ENCODE data around the gene CORO7. TPM values are rescaled to one million over a fixed set of nuclear protein-coding genes. Genes with fewer than 3 reads are reported as not detected.

The CORO7 gene
- total RNA-seq, 1 donor from 2014 or later = 30.9 TPM

GRCh38 chr16:4420505-4421105 is 4.2 kb upstream of the CORO7 start:
- intact Hi-C loops (cut with DNase I) = no loop called here
- TF ChIP-seq, protein P1, sequence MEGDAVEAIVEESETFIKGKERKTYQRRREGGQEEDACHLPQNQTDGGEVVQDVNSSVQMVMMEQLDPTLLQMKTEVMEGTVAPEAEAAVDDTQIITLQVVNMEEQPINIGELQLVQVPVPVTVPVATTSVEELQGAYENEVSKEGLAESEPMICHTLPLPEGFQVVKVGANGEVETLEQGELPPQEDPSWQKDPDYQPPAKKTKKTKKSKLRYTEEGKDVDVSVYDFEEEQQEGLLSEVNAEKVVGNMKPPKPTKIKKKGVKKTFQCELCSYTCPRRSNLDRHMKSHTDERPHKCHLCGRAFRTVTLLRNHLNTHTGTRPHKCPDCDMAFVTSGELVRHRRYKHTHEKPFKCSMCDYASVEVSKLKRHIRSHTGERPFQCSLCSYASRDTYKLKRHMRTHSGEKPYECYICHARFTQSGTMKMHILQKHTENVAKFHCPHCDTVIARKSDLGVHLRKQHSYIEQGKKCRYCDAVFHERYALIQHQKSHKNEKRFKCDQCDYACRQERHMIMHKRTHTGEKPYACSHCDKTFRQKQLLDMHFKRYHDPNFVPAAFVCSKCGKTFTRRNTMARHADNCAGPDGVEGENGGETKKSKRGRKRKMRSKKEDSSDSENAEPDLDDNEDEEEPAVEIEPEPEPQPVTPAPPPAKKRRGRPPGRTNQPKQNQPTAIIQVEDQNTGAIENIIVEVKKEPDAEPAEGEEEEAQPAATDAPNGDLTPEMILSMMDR (IDR thresholded peaks at IDR 0.05) = no peak
- TF ChIP-seq POLR2A (IDR thresholded peaks at IDR 0.05) = no peak
- no peak for TF ChIP-seq POLR2AphosphoS5 (IDR thresholded peaks at IDR 0.05; ENCODE audit: insufficient read depth in 1 of 2, low read depth in 1 of 2)
- DNase-seq (ENCODE audit: extremely low spot score in 2 of 2) = no peak

GRCh38 chr16:4419402-4419959 is 3.1 kb upstream of the CORO7 start:
- no peak for DNase-seq (ENCODE audit: extremely low spot score in 2 of 2)
- Histone ChIP-seq H3K27me3 (no peaks in the 10 kb centered on the region), H3K4me3 (no peak overlapping the region), H3K9me3 (no peaks in the 10 kb centered on the region), H3K36me3 (no peaks in the 10 kb centered on the region), H3K27ac (no peak overlapping the region), H3K4me1 (peaks cover 16% of the 10 kb centered on the region)
- TF ChIP-seq, protein P1 (IDR thresholded peaks at IDR 0.05) = no peak
- TF ChIP-seq POLR2A (IDR thresholded peaks at IDR 0.05) (no peak), POLR2AphosphoS5 (IDR thresholded peaks at IDR 0.05; ENCODE audit: insufficient read depth in 1 of 2, low read depth in 1 of 2) (no peak)
- intact Hi-C loops (cut with DNase I) = no loop called here

More at GRCh38 chr16:4420505-4421105, 4.2 kb upstream of the CORO7 start:
- Histone ChIP-seq H3K27ac (no peak overlapping the region), H3K27me3 (no peaks in the 10 kb centered on the region), H3K9me3 (no peaks in the 10 kb centered on the region), H3K4me1 (peaks cover 12% of the 10 kb centered on the region), H3K36me3 (no peaks in the 10 kb centered on the region), H3K4me3 (no peak overlapping the region)

DNA sequence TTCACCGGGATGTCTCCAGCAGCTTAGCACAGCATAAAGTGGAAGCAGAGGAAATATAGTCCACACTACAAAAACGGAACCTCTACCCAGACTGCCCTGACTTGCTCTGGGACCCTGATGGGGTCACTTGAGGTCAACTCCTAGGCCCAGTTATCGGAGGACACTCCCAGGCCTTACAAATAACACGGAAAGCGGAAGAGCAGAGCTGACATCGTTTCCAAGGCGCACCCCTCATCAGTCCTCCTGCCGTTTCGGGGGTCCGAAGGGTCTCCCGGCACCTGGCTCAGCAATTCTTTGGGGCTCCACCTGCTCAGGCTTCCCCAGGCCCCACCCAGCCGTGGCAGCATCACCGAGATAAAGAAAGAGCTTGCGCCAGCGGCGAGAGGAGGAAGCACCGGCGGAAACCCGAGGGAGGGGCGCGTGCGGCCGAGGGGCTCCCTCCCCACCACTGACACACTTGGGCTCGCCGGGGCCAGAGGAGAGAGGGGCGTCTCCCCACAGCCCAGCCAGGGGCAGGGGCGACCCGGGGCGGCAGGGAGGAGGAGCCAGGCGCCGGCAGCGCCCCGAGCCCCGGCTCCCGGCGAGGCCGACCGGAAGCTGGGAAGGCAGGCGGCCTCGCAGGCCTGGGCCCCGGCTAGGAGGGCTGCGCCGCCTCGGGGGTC is 727 bp downstream of the CORO7 start:
- Histone ChIP-seq H3K9me3 (no peaks in the 10 kb centered on the region), H3K36me3 (peaks cover 0 to 9% of the 10 kb centered on the region in 2 donors), H3K27ac (peak overlapping the region; percentile 73), H3K27me3 (no peaks in the 10 kb centered on the region), H3K4me1 (peaks cover 18% of the 10 kb centered on the region), H3K4me3 (peak overlapping the region; percentile 99)
- intact Hi-C loops (cut with DNase I) = no loop called here
- TF ChIP-seq POLR2A (IDR thresholded peaks at IDR 0.05) (no peak), POLR2AphosphoS5 (IDR thresholded peaks at IDR 0.05; ENCODE audit: insufficient read depth in 1 of 2, low read depth in 1 of 2) (no peak)
- TF ChIP-seq, protein P1 (IDR thresholded peaks at IDR 0.05) = peak in 1 of 3 experiments; percentile 17
- DNase-seq (ENCODE audit: extremely low spot score in 2 of 2) = no peak

DNA sequence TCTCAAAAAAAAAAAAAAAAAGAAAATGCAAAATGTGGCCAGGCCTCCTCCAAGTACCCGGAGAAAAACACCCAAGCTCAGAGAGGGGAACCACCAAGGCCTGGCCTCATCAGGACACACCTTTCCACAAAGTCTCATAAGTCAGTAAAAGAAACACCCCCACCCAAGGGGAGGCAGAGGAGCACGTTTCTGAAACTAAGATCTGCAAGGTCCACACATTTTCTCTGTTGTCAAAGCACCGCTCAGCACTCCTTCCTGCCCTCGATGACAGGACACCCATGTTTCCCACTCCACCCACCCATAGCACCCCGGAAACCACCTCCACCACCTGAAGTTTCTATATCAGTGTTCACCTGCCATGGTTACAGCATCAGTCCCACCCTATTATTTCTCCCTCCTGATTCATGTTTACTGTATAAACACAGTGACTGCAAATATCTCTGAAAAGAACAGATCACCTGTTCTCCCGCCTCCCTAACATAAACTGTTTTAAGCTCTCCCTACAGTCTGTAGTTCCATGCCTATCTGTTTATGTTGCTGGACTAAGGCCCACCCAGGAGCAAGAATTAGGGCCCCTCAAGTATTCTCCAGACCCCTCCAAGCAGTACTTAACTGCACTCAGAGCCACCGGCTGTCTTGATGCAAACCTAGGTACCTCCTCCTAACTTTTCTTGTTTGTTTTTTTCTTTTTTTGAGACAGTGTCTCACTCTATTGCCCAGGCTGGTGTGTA is 2.0 kb downstream of the CORO7 start:
- DNase-seq (ENCODE audit: extremely low spot score in 2 of 2) = no peak

More for the DNA sequence above, 2.0 kb downstream of the CORO7 start:
- Histone ChIP-seq H3K9me3 (no peaks in the 10 kb centered on the region), H3K27ac (no peak overlapping the region), H3K27me3 (no peaks in the 10 kb centered on the region), H3K4me3 (no peak overlapping the region), H3K36me3 (peaks cover 0 to 9% of the 10 kb centered on the region in 2 donors), H3K4me1 (peaks cover 25% of the 10 kb centered on the region)
- intact Hi-C loops (cut with DNase I) = no loop called here
- TF ChIP-seq POLR2A (IDR thresholded peaks at IDR 0.05) (no peak), POLR2AphosphoS5 (IDR thresholded peaks at IDR 0.05; ENCODE audit: insufficient read depth in 1 of 2, low read depth in 1 of 2) (no peak)
- TF ChIP-seq, protein P1 (IDR thresholded peaks at IDR 0.05) = no peak

Data from vagina (tissue), 2 donors.